A549 (cell line): ENCODE results near the gene NAV2.
A peak's percentile ranks its signal among the peaks of the same experiment; 100 is the strongest.

ENCODE experiments used
- BCL3 ChIP-seq: fragments of >200 bp; sonication (Bioruptor Twin); formaldehyde crosslinking; IDR thresholded peaks from 3 replicates; pipeline ENCODE4 v1.6.1; 2016
- BHLHE40 ChIP-seq: IDR thresholded peaks from 2 replicates; pipeline ENCODE4 v1.6.1; 2012; ENCODE audit warnings: low read depth, low read length, inconsistent platforms
- CTCF ChIP-seq: fragments of >200 bp; sonication (Bioruptor Twin); formaldehyde crosslinking; IDR thresholded peaks from 3 replicates; pipeline ENCODE4 v1.5.1; 2016
- FOSL2 ChIP-seq, 2 experiments: fragments of 450-650 bp in 1 of 2; fragments of >200 bp in 1 of 2; sonication (Bioruptor Twin) in 1 of 2; formaldehyde crosslinking; IDR thresholded peaks; 2 replicates each; pipeline versions ENCODE4 v1.5.0 to v1.6.1; 2016 to 2020; ENCODE audit warnings: mild to moderate bottlenecking in 1 of 2, moderate library complexity in 1 of 2
- HOXA7 ChIP-seq: fragments of 250-450 bp; sonication (Bioruptor Pico); IDR thresholded peaks from 2 replicates; pipeline ENCODE4 v1.5.0; 2020; ENCODE audit warnings: mild to moderate bottlenecking, moderate library complexity
- POLR2A ChIP-seq: IDR thresholded peaks from 2 replicates; pipeline ENCODE4 v1.6.1; 2012; ENCODE audit warnings: mild to moderate bottlenecking, low read length
- ZNF302 ChIP-seq: fragments of 250-450 bp; sonication (Bioruptor Pico); IDR thresholded peaks from 2 replicates; pipeline ENCODE4 v1.9.0; 2021; ENCODE audit warnings: inconsistent platforms, mild to moderate bottlenecking, moderate library complexity

GRCh38 chr11:19951558-19952115 is 239.0 kb downstream of the NAV2 start:
- TF ChIP-seq POLR2A: no peak
- TF ChIP-seq ZNF302 (CRISPR knock-in tag): no peak
- no peak for TF ChIP-seq FOSL2 (IDR thresholded peaks at IDR 0.05)
- no peak for TF ChIP-seq FOSL2 (CRISPR knock-in tag; IDR thresholded peaks at IDR 0.05)
- no peak for TF ChIP-seq BHLHE40
- peak; percentile 87 for TF ChIP-seq CTCF
- no peak for TF ChIP-seq HOXA7 (CRISPR knock-in tag)
- TF ChIP-seq BCL3: no peak
